ENCODE data around the gene EDEM3. TPM values are rescaled to one million over a fixed set of nuclear protein-coding genes. Genes with fewer than 3 reads are reported as not detected.

EDEM3 gene
- total and polyA plus RNA-seq, 2 donors (not counting 1 experiment from before 2014, with no cell fraction given) = 4.3 to 20.9 TPM

- no peak overlapping the region for H3K4me3 Mint-ChIP-seq
- ChIA-PET CTCF (no interaction called here), POLR2A (no interaction called here)
- no peaks in the 10 kb centered on the region for H3K27me3 ChIP-seq (replicated peaks in 1 of 4; ENCODE audit: control extremely low read depth in 1 of 4, control insufficient read depth in 3 of 4, insufficient read depth in 4 of 4, low read length in 3 of 4)
- H4K20me1 ChIP-seq (ENCODE audit: control insufficient read depth, insufficient read depth, low read length, poor library complexity, severe bottlenecking) = no peaks in the 10 kb centered on the region
- H3K27ac Mint-ChIP-seq = no peak overlapping the region
- ATAC-seq (ENCODE audit: low read depth) = no peak
- no peak overlapping the region for H3K4me3 ChIP-seq (ENCODE audit: control extremely low read depth in 1 of 5, extremely low read depth in 1 of 5, insufficient read depth in 1 of 5, low read depth in 2 of 5, low read length in 4 of 5)
- no peaks in the 10 kb centered on the region for H3K9me3 Mint-ChIP-seq (ENCODE audit: insufficient read depth)
- intact Hi-C loops (cut with micrococcal nuclease) = no loop called here
- no peak overlapping the region for H3K9ac ChIP-seq (ENCODE audit: low read length)
- no peak for DNase-seq
- no peak overlapping the region for H3K4me2 ChIP-seq (replicated peaks; ENCODE audit: low read depth, low read length, poor library complexity, severe bottlenecking)
- H3K4me1 ChIP-seq (ENCODE audit: control insufficient read depth in 2 of 2, insufficient read depth in 2 of 2, low read length in 2 of 2) = no peaks in the 10 kb centered on the region
- H3K27me3 Mint-ChIP-seq = no peaks in the 10 kb centered on the region
- H3K79me2 ChIP-seq (ENCODE audit: control insufficient read depth, insufficient read depth, low read length) = no peaks in the 10 kb centered on the region
- no CpG with 5 or more reads among the region's 3 CpGs for WGBS (ENCODE audit: insufficient coverage)
- H2AFZ ChIP-seq (ENCODE audit: insufficient read depth, low read depth, low read length, poor library complexity, severe bottlenecking) = no peak overlapping the region
- H3K36me3 ChIP-seq (replicated peaks in 1 of 2; ENCODE audit: control extremely low read depth in 1 of 2, control insufficient read depth in 1 of 2, extremely low read depth in 1 of 2, insufficient read depth in 2 of 2, low read length in 1 of 2) = peaks cover 6 to 56% of the 10 kb centered on the region in 2 experiments
- TF ChIP-seq EZH2 (IDR thresholded peaks at IDR 0.05; ENCODE audit: borderline replicate concordance, insufficient read depth, low read depth, low read length, poor library complexity, severe bottlenecking) (no peak), CTCF (IDR thresholded peaks at IDR 0.05) (no peak)
- H3K4me1 Mint-ChIP-seq = no peaks in the 10 kb centered on the region
- H3K9me3 ChIP-seq (ENCODE audit: control extremely low read depth in 1 of 3, control insufficient read depth in 2 of 3, insufficient read depth in 1 of 3, low read length in 2 of 3) = no peaks in the 10 kb centered on the region
- H3K27ac ChIP-seq (ENCODE audit: low read length in 2 of 2) = no peak overlapping the region
Observed at GRCh38 chr1:184698016-184698415, 56.6 kb downstream of the EDEM3 start.

GRCh38 chr1:184696403-184696802 lies 58.3 kb downstream of the EDEM3 start:
- POLR2A ChIA-PET = no interaction called here
- Histone ChIP-seq H3K4me3 (ENCODE audit: control extremely low read depth in 1 of 5, extremely low read depth in 1 of 5, insufficient read depth in 1 of 5, low read depth in 2 of 5, low read length in 4 of 5) (no peak overlapping the region), H3K79me2 (ENCODE audit: control insufficient read depth, insufficient read depth, low read length) (no peaks in the 10 kb centered on the region), H3K9me3 (ENCODE audit: control extremely low read depth in 1 of 3, control insufficient read depth in 2 of 3, insufficient read depth in 1 of 3, low read length in 2 of 3) (no peaks in the 10 kb centered on the region), H3K4me2 (replicated peaks; ENCODE audit: low read depth, low read length, poor library complexity, severe bottlenecking) (no peak overlapping the region), H3K27me3 (replicated peaks in 1 of 4; ENCODE audit: control extremely low read depth in 1 of 4, control insufficient read depth in 3 of 4, insufficient read depth in 4 of 4, low read length in 3 of 4) (no peaks in the 10 kb centered on the region), H3K27ac (ENCODE audit: low read length in 2 of 2) (no peak overlapping the region), H3K36me3 (replicated peaks in 1 of 2; ENCODE audit: control extremely low read depth in 1 of 2, control insufficient read depth in 1 of 2, extremely low read depth in 1 of 2, insufficient read depth in 2 of 2, low read length in 1 of 2) (peaks cover 6 to 40% of the 10 kb centered on the region in 2 experiments), H2AFZ (ENCODE audit: insufficient read depth, low read depth, low read length, poor library complexity, severe bottlenecking) (no peak overlapping the region), H3K9ac (ENCODE audit: low read length) (no peak overlapping the region), H4K20me1 (ENCODE audit: control insufficient read depth, insufficient read depth, low read length, poor library complexity, severe bottlenecking) (no peaks in the 10 kb centered on the region), H3K4me1 (ENCODE audit: control insufficient read depth in 2 of 2, insufficient read depth in 2 of 2, low read length in 2 of 2) (no peaks in the 10 kb centered on the region)
- Mint-ChIP-seq H3K4me1 (no peaks in the 10 kb centered on the region), H3K27ac (no peak overlapping the region), H3K9me3 (ENCODE audit: insufficient read depth) (no peaks in the 10 kb centered on the region), H3K4me3 (no peak overlapping the region), H3K27me3 (no peaks in the 10 kb centered on the region)
- CTCF ChIA-PET = no interaction called here
- WGBS (ENCODE audit: insufficient coverage) = 100% methylated on average over 1 of the region's 3 CpGs
- ATAC-seq (ENCODE audit: low read depth) (no peak), DNase-seq (no peak)
- TF ChIP-seq EZH2 (IDR thresholded peaks at IDR 0.05; ENCODE audit: borderline replicate concordance, insufficient read depth, low read depth, low read length, poor library complexity, severe bottlenecking) (no peak), CTCF (IDR thresholded peaks at IDR 0.05) (no peak)
- intact Hi-C loops (cut with micrococcal nuclease) = no loop called here
